ENCODE results near the gene ZNF605. TPM values are rescaled to one million over a fixed set of nuclear protein-coding genes. Genes with fewer than 3 reads are reported as not detected.
"Not testable (repeated sequence)": the region's sequence is repeated elsewhere in the genome, so short reads cannot be mapped to it uniquely, and the experiment has no call there.

Gene ZNF605
- total RNA-seq, 1 donor from 2014 or later = 6.3 TPM

DNA sequence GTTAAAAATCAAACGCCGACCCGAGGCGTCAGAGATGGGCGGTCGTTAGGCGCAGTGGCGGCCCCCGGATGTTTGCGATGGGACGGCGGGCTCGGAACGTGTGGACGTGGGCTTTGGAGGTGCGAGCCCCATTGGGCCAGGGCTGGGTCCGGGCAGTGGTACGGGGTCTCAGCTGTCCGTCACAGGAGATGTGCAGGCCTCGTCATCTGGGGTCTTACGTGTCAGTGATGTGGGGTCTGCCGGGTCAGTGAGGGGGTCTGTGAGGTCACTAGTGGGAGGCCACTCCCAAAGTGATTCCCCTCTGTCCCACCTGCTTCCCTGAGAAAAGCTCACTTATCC, 47.1 kb downstream of the ZNF605 start:
- Histone ChIP-seq H3K9ac (ENCODE audit: low read depth in 1 of 3, low read length in 3 of 3) (peak overlapping the region; percentile 45 to 70 (median 68)), H3K27me3 (ENCODE audit: control insufficient read depth in 3 of 3, insufficient read depth in 3 of 3, low read length in 3 of 3) (peaks cover 0 to 2% (median 0%) of the 10 kb centered on the region in 3 donors)

GRCh38 chr12:132908145-132909029, 47.7 kb downstream of the ZNF605 start:
- Histone ChIP-seq H3K4me1 (ENCODE audit: control insufficient read depth in 3 of 3, insufficient read depth in 3 of 3, low read length in 3 of 3) (peaks cover 0 to 5% (median 3%) of the 10 kb centered on the region in 3 donors), H3K36me3 (ENCODE audit: control insufficient read depth in 3 of 3, insufficient read depth in 3 of 3, low read length in 3 of 3) (no peaks in the 10 kb centered on the region), H3K9ac (ENCODE audit: low read depth in 1 of 3, low read length in 3 of 3) (peak overlapping the region; percentile 45 to 70 (median 68)), H3K4me3 (ENCODE audit: low read length in 3 of 3) (peak overlapping the region; percentile 62 to 69 (median 68)), H3K27ac (ENCODE audit: low read depth, low read length) (peak overlapping the region; percentile 51), H3K27me3 (ENCODE audit: control insufficient read depth in 3 of 3, insufficient read depth in 3 of 3, low read length in 3 of 3) (peaks cover 0 to 2% (median 0%) of the 10 kb centered on the region in 3 donors), H3K9me3 (ENCODE audit: control insufficient read depth in 3 of 3, low read length in 3 of 3) (peaks cover 6 to 12% (median 7%) of the 10 kb centered on the region in 3 donors)

More for the DNA sequence above, 47.1 kb downstream of the ZNF605 start:
- H3K4me1 ChIP-seq (ENCODE audit: control insufficient read depth in 3 of 3, insufficient read depth in 3 of 3, low read length in 3 of 3) = peaks cover 0 to 5% (median 3%) of the 10 kb centered on the region in 3 donors
- peaks cover 6 to 13% (median 8%) of the 10 kb centered on the region in 3 donors for H3K9me3 ChIP-seq (ENCODE audit: control insufficient read depth in 3 of 3, low read length in 3 of 3)
- peak overlapping the region; percentile 51 for H3K27ac ChIP-seq (ENCODE audit: low read depth, low read length)
- H3K36me3 ChIP-seq (ENCODE audit: control insufficient read depth in 3 of 3, insufficient read depth in 3 of 3, low read length in 3 of 3) = no peaks in the 10 kb centered on the region
- peak overlapping the region; percentile 62 to 69 (median 68) for H3K4me3 ChIP-seq (ENCODE audit: low read length in 3 of 3)

DNA sequence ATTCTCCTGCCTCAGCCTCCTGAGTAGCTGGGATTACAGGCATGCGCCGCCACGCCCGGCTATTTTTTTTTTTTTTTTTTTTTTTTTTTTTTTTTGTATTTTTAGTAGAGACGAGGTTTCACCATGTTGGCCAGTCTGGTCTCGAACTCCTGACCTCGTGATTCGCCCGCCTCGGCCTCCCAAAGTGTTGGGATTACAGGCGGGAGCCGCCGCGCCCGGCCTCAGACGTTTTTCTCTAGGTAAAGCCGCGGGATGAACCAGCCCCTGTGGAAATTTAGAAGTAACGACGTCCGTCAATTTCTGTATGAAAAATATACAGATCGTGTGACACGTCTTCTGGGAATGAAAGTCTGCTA, 48.3 kb downstream of the ZNF605 start:
- H3K4me3 ChIP-seq (ENCODE audit: low read length in 3 of 3) = peak overlapping the region; percentile 60 to 68 (median 62)
- H3K9ac ChIP-seq (ENCODE audit: low read depth in 1 of 3, low read length in 3 of 3) = peak overlapping the region in 1 of 3 donors; percentile 40
- not testable (repeated sequence) for H3K36me3 ChIP-seq (ENCODE audit: control insufficient read depth in 3 of 3, insufficient read depth in 3 of 3, low read length in 3 of 3); H3K4me1 ChIP-seq (ENCODE audit: control insufficient read depth in 3 of 3, insufficient read depth in 3 of 3, low read length in 3 of 3); H3K27me3 ChIP-seq (ENCODE audit: control insufficient read depth in 3 of 3, insufficient read depth in 3 of 3, low read length in 3 of 3)
- H3K27ac ChIP-seq (ENCODE audit: low read depth, low read length) = peak overlapping the region; percentile 51
- peaks cover 5 to 11% (median 6%) of the 10 kb centered on the region in 3 donors for H3K9me3 ChIP-seq (ENCODE audit: control insufficient read depth in 3 of 3, low read length in 3 of 3)

- Histone ChIP-seq H3K4me1 (ENCODE audit: control insufficient read depth in 3 of 3, insufficient read depth in 3 of 3, low read length in 3 of 3) (peaks cover 0 to 5% (median 3%) of the 10 kb centered on the region in 3 donors), H3K9ac (ENCODE audit: low read depth in 1 of 3, low read length in 3 of 3) (no peak overlapping the region), H3K36me3 (ENCODE audit: control insufficient read depth in 3 of 3, insufficient read depth in 3 of 3, low read length in 3 of 3) (no peaks in the 10 kb centered on the region), H3K27me3 (ENCODE audit: control insufficient read depth in 3 of 3, insufficient read depth in 3 of 3, low read length in 3 of 3) (peaks cover 0 to 2% (median 0%) of the 10 kb centered on the region in 3 donors), H3K4me3 (ENCODE audit: low read length in 3 of 3) (no peak overlapping the region), H3K9me3 (ENCODE audit: control insufficient read depth in 3 of 3, low read length in 3 of 3) (peaks cover 5 to 11% (median 6%) of the 10 kb centered on the region in 3 donors), H3K27ac (ENCODE audit: low read depth, low read length) (no peak overlapping the region)
Observed at GRCh38 chr12:132907216-132907615, 48.9 kb downstream of the ZNF605 start.

DNA sequence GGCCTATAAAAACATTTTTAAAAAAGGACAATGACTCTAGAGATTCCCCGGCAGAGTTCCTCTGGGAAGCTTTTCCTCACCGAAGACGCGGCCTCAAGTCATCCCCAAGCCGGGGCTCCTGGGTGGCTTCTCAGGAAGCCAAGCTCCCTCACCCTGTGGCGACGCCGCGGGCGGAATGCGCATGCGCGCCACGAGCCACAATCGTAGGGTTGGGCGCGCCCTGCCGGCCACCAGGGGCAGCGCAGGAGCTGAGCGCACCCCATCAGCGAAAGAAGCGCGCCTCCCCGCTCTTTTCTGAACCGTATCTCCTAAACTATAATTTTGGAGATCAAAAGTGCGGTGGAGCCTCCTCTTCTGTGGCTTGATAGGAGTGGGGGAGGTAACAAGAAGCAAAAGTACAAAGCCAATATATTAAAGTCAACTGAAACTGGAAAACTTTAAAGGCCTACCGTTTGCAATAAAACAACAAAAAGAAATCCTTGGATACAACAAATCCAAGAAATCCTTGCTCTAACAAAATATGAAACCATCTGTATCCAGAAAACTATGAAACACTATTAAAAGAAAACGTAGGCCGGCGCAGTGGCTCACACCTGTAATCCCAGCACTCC, 51.3 kb downstream of the ZNF605 start:
- H3K4me3 ChIP-seq (ENCODE audit: low read length in 3 of 3) = peak overlapping the region in 1 of 3 donors; percentile 6

GRCh38 chr12:132899033-132899432, 57.1 kb downstream of the ZNF605 start:
- no peak overlapping the region for H3K27ac ChIP-seq (ENCODE audit: low read depth, low read length)
- H3K9ac ChIP-seq (ENCODE audit: low read depth in 1 of 3, low read length in 3 of 3) = no peak overlapping the region
- H3K4me1 ChIP-seq (ENCODE audit: control insufficient read depth in 3 of 3, insufficient read depth in 3 of 3, low read length in 3 of 3) = no peaks in the 10 kb centered on the region
- peaks cover 0 to 12% (median 0%) of the 10 kb centered on the region in 3 donors for H3K9me3 ChIP-seq (ENCODE audit: control insufficient read depth in 3 of 3, low read length in 3 of 3)
- no peak overlapping the region for H3K4me3 ChIP-seq (ENCODE audit: low read length in 3 of 3)
- H3K36me3 ChIP-seq (ENCODE audit: control insufficient read depth in 3 of 3, insufficient read depth in 3 of 3, low read length in 3 of 3) = peaks cover 0 to 3% (median 3%) of the 10 kb centered on the region in 3 donors
- no peaks in the 10 kb centered on the region for H3K27me3 ChIP-seq (ENCODE audit: control insufficient read depth in 3 of 3, insufficient read depth in 3 of 3, low read length in 3 of 3)

More for the DNA sequence above, 51.3 kb downstream of the ZNF605 start:
- Histone ChIP-seq H3K27me3 (ENCODE audit: control insufficient read depth in 3 of 3, insufficient read depth in 3 of 3, low read length in 3 of 3) (peaks cover 0 to 2% (median 0%) of the 10 kb centered on the region in 3 donors), H3K27ac (ENCODE audit: low read depth, low read length) (no peak overlapping the region), H3K36me3 (ENCODE audit: control insufficient read depth in 3 of 3, insufficient read depth in 3 of 3, low read length in 3 of 3) (peaks cover 0 to 2% (median 2%) of the 10 kb centered on the region in 3 donors), H3K4me1 (ENCODE audit: control insufficient read depth in 3 of 3, insufficient read depth in 3 of 3, low read length in 3 of 3) (peaks cover 0 to 5% (median 3%) of the 10 kb centered on the region in 3 donors), H3K9ac (ENCODE audit: low read depth in 1 of 3, low read length in 3 of 3) (no peak overlapping the region), H3K9me3 (ENCODE audit: control insufficient read depth in 3 of 3, low read length in 3 of 3) (peaks cover 5 to 11% (median 5%) of the 10 kb centered on the region in 3 donors)

- no peak overlapping the region for H3K9ac ChIP-seq (ENCODE audit: low read depth in 1 of 3, low read length in 3 of 3)
- no peak overlapping the region for H3K4me3 ChIP-seq (ENCODE audit: low read length in 3 of 3)
- H3K27ac ChIP-seq (ENCODE audit: low read depth, low read length) = no peak overlapping the region
Observed at GRCh38 chr12:132888852-132889251, 67.3 kb downstream of the ZNF605 start.

GRCh38 chr12:132887513-132888351, 68.4 kb downstream of the ZNF605 start, which contains the start of gene CHFR:
Gene CHFR, minus strand, starts transcription at chr12:132887605. Its CDS starts 277 bp downstream, at chr12:132887328.
- no peaks in the 10 kb centered on the region for H3K27me3 ChIP-seq (ENCODE audit: control insufficient read depth in 3 of 3, insufficient read depth in 3 of 3, low read length in 3 of 3)

More at GRCh38 chr12:132888852-132889251, 67.3 kb downstream of the ZNF605 start:
- Histone ChIP-seq H3K27me3 (ENCODE audit: control insufficient read depth in 3 of 3, insufficient read depth in 3 of 3, low read length in 3 of 3) (no peaks in the 10 kb centered on the region), H3K36me3 (ENCODE audit: control insufficient read depth in 3 of 3, insufficient read depth in 3 of 3, low read length in 3 of 3) (peaks cover 0 to 4% (median 0%) of the 10 kb centered on the region in 3 donors), H3K4me1 (ENCODE audit: control insufficient read depth in 3 of 3, insufficient read depth in 3 of 3, low read length in 3 of 3) (peaks cover 0 to 4% (median 3%) of the 10 kb centered on the region in 3 donors), H3K9me3 (ENCODE audit: control insufficient read depth in 3 of 3, low read length in 3 of 3) (peaks cover 0 to 2% (median 0%) of the 10 kb centered on the region in 3 donors)

More at GRCh38 chr12:132887513-132888351, 68.4 kb downstream of the ZNF605 start, which contains the start of gene CHFR:
- peak within 1 kb of the TSS; percentile 89 to 94 (median 93) for H3K9ac ChIP-seq (ENCODE audit: low read depth in 1 of 3, low read length in 3 of 3)
- peak within 1 kb of the TSS; percentile 96 to 97 (median 96) for H3K4me3 ChIP-seq (ENCODE audit: low read length in 3 of 3)
- peaks cover 0 to 4% (median 3%) of the 10 kb centered on the region in 3 donors for H3K4me1 ChIP-seq (ENCODE audit: control insufficient read depth in 3 of 3, insufficient read depth in 3 of 3, low read length in 3 of 3)
- H3K9me3 ChIP-seq (ENCODE audit: control insufficient read depth in 3 of 3, low read length in 3 of 3) = peaks cover 0 to 2% (median 0%) of the 10 kb centered on the region in 3 donors
- H3K36me3 ChIP-seq (ENCODE audit: control insufficient read depth in 3 of 3, insufficient read depth in 3 of 3, low read length in 3 of 3) = peaks cover 2 to 4% (median 3%) of the 10 kb centered on the region in 3 donors
- peak within 1 kb of the TSS; percentile 93 for H3K27ac ChIP-seq (ENCODE audit: low read depth, low read length)

Data from skeletal muscle tissue (tissue), 4 donors.